ENCODE data around the gene TRAPPC3. TPM values are rescaled to one million over a fixed set of nuclear protein-coding genes. Genes with fewer than 3 reads are reported as not detected.

The TRAPPC3 gene
- total and polyA plus RNA-seq, 2 donors (not counting 1 experiment from before 2014, with no cell fraction given) = 88.5 to 105 TPM

GRCh38 chr1:36098650-36099365, 50.5 kb downstream of the TRAPPC3 start:
- DNase-seq (ENCODE audit: low read depth in 2 of 2) = no peak
- no peak for TF ChIP-seq EZH2 (IDR thresholded peaks at IDR 0.05; ENCODE audit: low read length, missing control alignments)
- no peak overlapping the region for H3K4me3 ChIP-seq (replicated peaks in 1 of 4; ENCODE audit: control extremely low read depth in 1 of 4, insufficient read depth in 1 of 4, low read depth in 3 of 4, low read length in 4 of 4)
- H3K36me3 ChIP-seq (ENCODE audit: control insufficient read depth, insufficient read depth, low read length) = peaks cover 12% of the 10 kb centered on the region
- H4K20me1 ChIP-seq (ENCODE audit: control insufficient read depth, extremely low read depth, insufficient read depth, low read length) = no peaks in the 10 kb centered on the region
- H3K79me2 ChIP-seq (ENCODE audit: control insufficient read depth, insufficient read depth, low read length) = no peaks in the 10 kb centered on the region
- H3K9me3 ChIP-seq (ENCODE audit: control insufficient read depth, insufficient read depth, low read depth, low read length) = no peaks in the 10 kb centered on the region
- H3K4me1 ChIP-seq (ENCODE audit: control insufficient read depth, extremely low read depth, insufficient read depth, low read length) = peaks cover 4% of the 10 kb centered on the region
- H3K4me2 ChIP-seq (ENCODE audit: extremely low read depth, insufficient read depth, low read length) = no peak overlapping the region
- no peak overlapping the region for H3K9ac ChIP-seq (ENCODE audit: insufficient read depth, low read length)
- H3K27ac ChIP-seq (ENCODE audit: insufficient read depth, low read length) = no peak overlapping the region
- H2AFZ ChIP-seq (ENCODE audit: low read length) = no peak overlapping the region
- H3K27me3 ChIP-seq (ENCODE audit: control insufficient read depth, insufficient read depth, low read length) = no peaks in the 10 kb centered on the region

- peaks cover 4% of the 10 kb centered on the region for H3K4me1 ChIP-seq (ENCODE audit: control insufficient read depth, extremely low read depth, insufficient read depth, low read length)
- DNase-seq (ENCODE audit: low read depth in 2 of 2) = no peak
Observed at GRCh38 chr1:36097693-36098585, 51.3 kb downstream of the TRAPPC3 start.

More at GRCh38 chr1:36097693-36098585, 51.3 kb downstream of the TRAPPC3 start:
- Histone ChIP-seq H3K79me2 (ENCODE audit: control insufficient read depth, insufficient read depth, low read length) (no peaks in the 10 kb centered on the region), H2AFZ (ENCODE audit: low read length) (no peak overlapping the region), H3K27ac (ENCODE audit: insufficient read depth, low read length) (no peak overlapping the region), H3K9ac (ENCODE audit: insufficient read depth, low read length) (no peak overlapping the region), H3K4me2 (ENCODE audit: extremely low read depth, insufficient read depth, low read length) (no peak overlapping the region), H3K27me3 (ENCODE audit: control insufficient read depth, insufficient read depth, low read length) (no peaks in the 10 kb centered on the region), H3K36me3 (ENCODE audit: control insufficient read depth, insufficient read depth, low read length) (peaks cover 21% of the 10 kb centered on the region), H3K4me3 (replicated peaks in 1 of 4; ENCODE audit: control extremely low read depth in 1 of 4, insufficient read depth in 1 of 4, low read depth in 3 of 4, low read length in 4 of 4) (no peak overlapping the region), H3K9me3 (ENCODE audit: control insufficient read depth, insufficient read depth, low read depth, low read length) (no peaks in the 10 kb centered on the region), H4K20me1 (ENCODE audit: control insufficient read depth, extremely low read depth, insufficient read depth, low read length) (no peaks in the 10 kb centered on the region)
- no peak for TF ChIP-seq CTCF (conservative IDR thresholded peaks at IDR 0.05 in 1 of 2, IDR thresholded peaks at IDR 0.05 in 1 of 2; ENCODE audit: low read depth in 1 of 2, low read length in 2 of 2)
- no peak for TF ChIP-seq EZH2 (IDR thresholded peaks at IDR 0.05; ENCODE audit: low read length, missing control alignments)
